K562 (cell line): ENCODE measurements around the gene MATN1. TPM values are rescaled to one million over a fixed set of nuclear protein-coding genes. Genes with fewer than 3 reads are reported as not detected.

ENCODE experiments used
- ASH1L ChIP-seq: fragments of 450-650 bp; IDR thresholded peaks from 2 replicates; pipeline ENCODE4 v1.6.1; 2018; ENCODE audit warnings: borderline replicate concordance, mild to moderate bottlenecking, low read depth; ENCODE audit not compliant: partially characterized antibody
- ERF ChIP-seq: fragments of 450-650 bp; formaldehyde crosslinking; IDR thresholded peaks from 2 replicates; pipeline ENCODE4 v1.4.0; 2020; ENCODE audit warnings: mild to moderate bottlenecking, mixed read lengths
- HMG20A ChIP-seq: fragments of 450-650 bp; formaldehyde crosslinking; conservative IDR thresholded peaks from 2 replicates; pipeline ENCODE4 v1.4.0; 2020; ENCODE audit warnings: mild to moderate bottlenecking, mixed read lengths
- JUN ChIP-seq, 2 experiments: sonication (generic) in 1 of 2; formaldehyde crosslinking in 1 of 2; IDR thresholded peaks; 2 replicates each; pipeline versions ENCODE4 v1.6.1 to v1.8.0; 2012 to 2022; ENCODE audit warnings: borderline replicate concordance in 2 of 2, mild to moderate bottlenecking in 2 of 2, improper control_type of control experiment in 1 of 2, low read depth in 1 of 2, low read length in 1 of 2, missing genetic modification reagents in 1 of 2
- MAFG ChIP-seq: fragments of 450-650 bp; conservative IDR thresholded peaks from 2 replicates; pipeline ENCODE4 v1.6.1; 2016; ENCODE audit warnings: missing genetic modification characterization, missing compliant biosample characterization
- MCM5 ChIP-seq: fragments of 450-650 bp; IDR thresholded peaks from 2 replicates; pipeline ENCODE4 v1.6.1; 2016; ENCODE audit warnings: low read depth
- MYC ChIP-seq, 2 experiments: fragments of 250-450 bp in 1 of 2; sonication (Bioruptor Pico) in 1 of 2; IDR thresholded peaks; 2 replicates each; pipeline versions ENCODE4 v1.5.1 to v1.6.1; 2012 to 2021; ENCODE audit warnings: low read depth in 2 of 2, borderline replicate concordance in 1 of 2, improper control_type of control experiment in 1 of 2, low read length in 1 of 2, mild to moderate bottlenecking in 1 of 2, moderate library complexity in 1 of 2
- RFX1 ChIP-seq: fragments of 450-650 bp; IDR thresholded peaks from 2 replicates; pipeline ENCODE4 v1.6.1; 2016; ENCODE audit warnings: mild to moderate bottlenecking, moderate library complexity
- STAT5A ChIP-seq: IDR thresholded peaks from 2 replicates; pipeline ENCODE4 v1.6.1; 2012; ENCODE audit warnings: low read length, inconsistent platforms, borderline replicate concordance
- TAF9B ChIP-seq: fragments of 450-650 bp; IDR thresholded peaks from 2 replicates; pipeline ENCODE4 v1.6.1; 2018; ENCODE audit warnings: mild to moderate bottlenecking; ENCODE audit not compliant: partially characterized antibody
- TSHZ1 ChIP-seq: fragments of 250-450 bp; sonication (Bioruptor Pico); IDR thresholded peaks from 2 replicates; pipeline ENCODE4 v1.4.0; 2020; ENCODE audit warnings: mild to moderate bottlenecking, moderate library complexity
- ZBTB7A ChIP-seq: IDR thresholded peaks from 2 replicates; pipeline ENCODE4 v1.6.1; 2011; ENCODE audit warnings: low read depth, mild to moderate bottlenecking, low read length, moderate library complexity, borderline replicate concordance; ENCODE audit not compliant: control insufficient read depth
- ZNF212 ChIP-seq: fragments of 450-650 bp; formaldehyde crosslinking; IDR thresholded peaks from 2 replicates; pipeline ENCODE4 v1.4.0; 2020; ENCODE audit warnings: mild to moderate bottlenecking
- ZNF444 ChIP-seq: fragments of 250-450 bp; sonication (Bioruptor Pico); IDR thresholded peaks from 2 replicates; pipeline ENCODE4 v1.4.0; 2020; ENCODE audit warnings: mild to moderate bottlenecking, moderate library complexity
- ZNF445 ChIP-seq: fragments of 250-450 bp; sonication (Bioruptor Pico); IDR thresholded peaks from 2 replicates; pipeline ENCODE4 v1.4.0; 2020; ENCODE audit warnings: low read depth, mild to moderate bottlenecking, moderate library complexity
- ZNF76 ChIP-seq: fragments of 250-450 bp; sonication (Bioruptor Pico); IDR thresholded peaks from 2 replicates; pipeline ENCODE4 v1.4.0; 2020; ENCODE audit warnings: mild to moderate bottlenecking, moderate library complexity, borderline replicate concordance
- polyA plus RNA-seq, 8 experiments: library from polyadenylated mRNA; depleted of rRNA in 4 of 8; stranded (reverse) in 5 of 8; unstranded in 3 of 8; fragments of >200 nt; fragmentation: Nextera tagmentation in 2 of 8; fragmentation: Illumina TruSeq in 1 of 8; extraction: Ambion mirVana in 2 of 8; extraction: Trizol in 1 of 8; gene quantifications; 2 replicates each; pipeline versions ENCODE4 v1.2.1 to v1.2.3, GENCODE V29; 2011 to 2014; ENCODE audit warnings: inconsistent platforms in 1 of 8, missing spikeins in 1 of 8
- total RNA-seq, 7 experiments: library from RNA; depleted of rRNA in 6 of 7; stranded (reverse); fragments of >200 nt in 6 of 7; fragmentation: Illumina TruSeq in 2 of 7; extraction: Trizol in 2 of 7; gene quantifications; 2 replicates each; pipeline versions ENCODE4 v1.2.1 to v1.2.3, GENCODE V29; 2011 to 2021; ENCODE audit warnings: low replicate concordance in 1 of 7
- TF ChIP-seq, protein P1 (sequence below): fragments of 450-650 bp; formaldehyde crosslinking; IDR thresholded peaks from 2 replicates; pipeline ENCODE4 v1.4.0; 2022; ENCODE audit warnings: mild to moderate bottlenecking, moderate library complexity
- TF ChIP-seq, protein P2 (sequence below), 2 experiments: IDR thresholded peaks; 2 replicates each; pipeline ENCODE4 v1.6.1; 2012; ENCODE audit warnings: improper control_type of control experiment in 2 of 2, low read depth in 2 of 2, low read length in 2 of 2, borderline replicate concordance in 1 of 2
- TF ChIP-seq, protein P3 (sequence below): sonication (generic); formaldehyde crosslinking; IDR thresholded peaks from 2 replicates; pipeline ENCODE4 v1.8.0; 2022; ENCODE audit warnings: mild to moderate bottlenecking, missing genetic modification reagents

The MATN1 gene
- total and polyA plus RNA-seq, 9 of the 15 experiments (the other 6 are each of a cell fraction or from before 2014, with no cell fraction given): 0.10 to 2.3 (median 1.2) TPM

GRCh38 chr1:30731806-30732276, 8.5 kb upstream of the MATN1 start (continued):
- TF ChIP-seq ERF (CRISPR knock-in tag): peak; percentile 53; the same call in 1 of the 2 replicates
- TF ChIP-seq ZNF212 (CRISPR knock-in tag): no peak
- no peak for TF ChIP-seq MCM5
- TF ChIP-seq MAFG (tag): no peak
- TF ChIP-seq STAT5A: no peak
- no peak for TF ChIP-seq HMG20A (CRISPR knock-in tag)
- TF ChIP-seq, protein P1, sequence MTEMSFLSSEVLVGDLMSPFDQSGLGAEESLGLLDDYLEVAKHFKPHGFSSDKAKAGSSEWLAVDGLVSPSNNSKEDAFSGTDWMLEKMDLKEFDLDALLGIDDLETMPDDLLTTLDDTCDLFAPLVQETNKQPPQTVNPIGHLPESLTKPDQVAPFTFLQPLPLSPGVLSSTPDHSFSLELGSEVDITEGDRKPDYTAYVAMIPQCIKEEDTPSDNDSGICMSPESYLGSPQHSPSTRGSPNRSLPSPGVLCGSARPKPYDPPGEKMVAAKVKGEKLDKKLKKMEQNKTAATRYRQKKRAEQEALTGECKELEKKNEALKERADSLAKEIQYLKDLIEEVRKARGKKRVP: 0 out of 2 replicates have a peak, but pooled peaks have one; percentile 26
- peak; percentile 75; the same call in 1 of the 2 replicates for TF ChIP-seq ZBTB7A
- no peak for TF ChIP-seq ASH1L
- TF ChIP-seq ZNF445 (CRISPR knock-in tag): 0 out of 2 replicates have a peak, but pooled peaks have one; percentile 29
- TF ChIP-seq ZNF76 (CRISPR knock-in tag): no peak
- TF ChIP-seq, protein P2, sequence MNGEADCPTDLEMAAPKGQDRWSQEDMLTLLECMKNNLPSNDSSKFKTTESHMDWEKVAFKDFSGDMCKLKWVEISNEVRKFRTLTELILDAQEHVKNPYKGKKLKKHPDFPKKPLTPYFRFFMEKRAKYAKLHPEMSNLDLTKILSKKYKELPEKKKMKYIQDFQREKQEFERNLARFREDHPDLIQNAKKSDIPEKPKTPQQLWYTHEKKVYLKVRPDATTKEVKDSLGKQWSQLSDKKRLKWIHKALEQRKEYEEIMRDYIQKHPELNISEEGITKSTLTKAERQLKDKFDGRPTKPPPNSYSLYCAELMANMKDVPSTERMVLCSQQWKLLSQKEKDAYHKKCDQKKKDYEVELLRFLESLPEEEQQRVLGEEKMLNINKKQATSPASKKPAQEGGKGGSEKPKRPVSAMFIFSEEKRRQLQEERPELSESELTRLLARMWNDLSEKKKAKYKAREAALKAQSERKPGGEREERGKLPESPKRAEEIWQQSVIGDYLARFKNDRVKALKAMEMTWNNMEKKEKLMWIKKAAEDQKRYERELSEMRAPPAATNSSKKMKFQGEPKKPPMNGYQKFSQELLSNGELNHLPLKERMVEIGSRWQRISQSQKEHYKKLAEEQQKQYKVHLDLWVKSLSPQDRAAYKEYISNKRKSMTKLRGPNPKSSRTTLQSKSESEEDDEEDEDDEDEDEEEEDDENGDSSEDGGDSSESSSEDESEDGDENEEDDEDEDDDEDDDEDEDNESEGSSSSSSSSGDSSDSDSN (IDR thresholded peaks at IDR 0.05; ENCODE audit: borderline replicate concordance in 1 of 2, low read depth in 2 of 2, low read length in 2 of 2): peak; percentile 47 to 92; a peak in 2 of 4 replicates
- no peak for TF ChIP-seq MYC (IDR thresholded peaks at IDR 0.05; ENCODE audit: low read depth, low read length)
- no peak for TF ChIP-seq MYC (CRISPR knock-in tag; IDR thresholded peaks at IDR 0.05; ENCODE audit: borderline replicate concordance, low read depth)
- TF ChIP-seq ZNF444 (CRISPR knock-in tag): no peak
- no peak for TF ChIP-seq RFX1
- no peak for TF ChIP-seq TSHZ1 (CRISPR knock-in tag)
- TF ChIP-seq TAF9B: no peak
- TF ChIP-seq, protein P3, sequence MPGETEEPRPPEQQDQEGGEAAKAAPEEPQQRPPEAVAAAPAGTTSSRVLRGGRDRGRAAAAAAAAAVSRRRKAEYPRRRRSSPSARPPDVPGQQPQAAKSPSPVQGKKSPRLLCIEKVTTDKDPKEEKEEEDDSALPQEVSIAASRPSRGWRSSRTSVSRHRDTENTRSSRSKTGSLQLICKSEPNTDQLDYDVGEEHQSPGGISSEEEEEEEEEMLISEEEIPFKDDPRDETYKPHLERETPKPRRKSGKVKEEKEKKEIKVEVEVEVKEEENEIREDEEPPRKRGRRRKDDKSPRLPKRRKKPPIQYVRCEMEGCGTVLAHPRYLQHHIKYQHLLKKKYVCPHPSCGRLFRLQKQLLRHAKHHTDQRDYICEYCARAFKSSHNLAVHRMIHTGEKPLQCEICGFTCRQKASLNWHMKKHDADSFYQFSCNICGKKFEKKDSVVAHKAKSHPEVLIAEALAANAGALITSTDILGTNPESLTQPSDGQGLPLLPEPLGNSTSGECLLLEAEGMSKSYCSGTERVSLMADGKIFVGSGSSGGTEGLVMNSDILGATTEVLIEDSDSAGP (CRISPR knock-in tag): no peak
- no peak for TF ChIP-seq JUN (IDR thresholded peaks at IDR 0.05; ENCODE audit: borderline replicate concordance, low read depth, low read length)
- TF ChIP-seq JUN (CRISPR knock-in tag; IDR thresholded peaks at IDR 0.05; ENCODE audit: borderline replicate concordance): no peak
